C1 segment of cervical spinal cord (tissue), 14 donors: ENCODE data around the gene DLG1.
"Not testable (repeated sequence)": the region's sequence is repeated elsewhere in the genome, so short reads cannot be mapped to it uniquely, and the experiment has no call there.

Experiments used
- DNase-seq, 14 donors: peaks; one replicate each; lab custom pipeline; 2025; lab: John Stamatoyannopoulos, UW

DLG1 gene

DNA sequence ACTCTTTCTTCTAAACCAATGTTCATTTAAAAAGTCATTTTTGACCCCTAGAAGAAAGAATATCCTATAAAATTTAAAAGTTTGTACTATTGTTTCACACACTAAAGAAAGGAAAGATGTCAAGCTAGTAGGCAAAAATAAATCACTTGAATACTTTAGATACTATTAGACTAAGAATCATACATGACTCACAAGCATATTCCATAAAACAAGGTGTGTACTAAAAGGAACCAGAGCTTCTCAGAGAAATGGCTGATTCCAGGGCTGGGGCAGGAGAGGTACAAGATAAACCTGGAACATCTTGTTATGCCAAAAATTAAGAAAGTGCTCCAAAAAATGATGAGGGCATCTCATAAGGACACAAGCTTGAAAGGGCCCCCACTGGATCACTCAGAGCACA lies 8.7 kb downstream of the DLG1 start:
- no peak for DNase-seq

DNA sequence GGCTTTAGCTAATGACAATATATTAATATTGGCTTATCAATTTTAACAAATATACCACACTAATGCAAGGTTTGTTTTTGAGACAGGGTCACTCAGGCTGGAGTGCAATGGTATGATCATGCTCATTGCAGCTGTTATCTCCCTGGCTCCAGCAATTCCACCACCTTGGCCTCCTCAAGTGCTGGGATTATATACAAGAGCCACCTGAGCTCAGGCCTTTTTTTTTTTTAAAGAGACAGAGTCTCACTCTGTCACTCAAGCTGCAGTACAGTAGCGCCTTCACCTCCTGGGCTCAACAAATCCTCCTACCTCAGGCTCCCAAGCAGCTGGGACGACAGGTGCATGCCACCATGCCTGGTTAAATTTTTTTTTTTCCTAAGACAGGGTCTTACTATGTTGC lies 11.7 kb downstream of the DLG1 start:
- no peak for DNase-seq

DNA sequence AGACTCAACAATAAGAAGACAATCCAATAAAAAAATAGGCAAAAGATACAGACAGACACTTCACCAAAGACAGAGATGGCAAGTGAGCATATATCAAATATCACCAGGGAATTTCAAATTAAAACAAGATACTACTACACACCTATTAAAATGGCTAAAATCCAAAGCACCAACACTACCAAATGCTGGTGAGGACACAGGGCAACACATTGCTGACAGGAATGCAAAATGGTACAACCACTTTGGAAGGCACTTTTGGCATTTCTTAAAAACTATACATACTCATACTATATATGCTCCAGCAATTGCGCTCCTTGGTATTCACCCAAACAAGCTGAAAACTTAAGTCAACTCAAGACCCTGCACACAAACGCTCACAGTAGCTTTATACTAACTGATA lies 12.9 kb downstream of the DLG1 start:
- no peak for DNase-seq

DNA sequence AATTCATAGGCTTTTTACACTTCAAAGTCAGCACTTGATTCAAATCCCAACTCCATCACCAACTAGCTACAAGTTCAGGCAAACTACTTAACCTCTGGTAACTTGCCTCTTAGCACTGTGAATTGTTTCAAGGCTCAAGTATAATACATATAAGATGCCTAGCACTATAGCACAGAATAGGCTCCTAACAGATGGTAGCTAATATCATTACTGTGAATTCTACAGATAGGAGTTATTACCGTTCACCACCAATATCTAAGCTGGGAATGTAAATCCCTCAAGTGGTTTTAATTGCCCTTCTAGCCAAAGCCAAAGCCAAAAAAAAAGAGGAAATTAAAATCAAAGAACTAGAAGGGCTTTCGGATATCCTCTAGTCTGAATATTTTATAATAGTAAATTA lies 15.4 kb downstream of the DLG1 start:
- no peak for DNase-seq

DNA sequence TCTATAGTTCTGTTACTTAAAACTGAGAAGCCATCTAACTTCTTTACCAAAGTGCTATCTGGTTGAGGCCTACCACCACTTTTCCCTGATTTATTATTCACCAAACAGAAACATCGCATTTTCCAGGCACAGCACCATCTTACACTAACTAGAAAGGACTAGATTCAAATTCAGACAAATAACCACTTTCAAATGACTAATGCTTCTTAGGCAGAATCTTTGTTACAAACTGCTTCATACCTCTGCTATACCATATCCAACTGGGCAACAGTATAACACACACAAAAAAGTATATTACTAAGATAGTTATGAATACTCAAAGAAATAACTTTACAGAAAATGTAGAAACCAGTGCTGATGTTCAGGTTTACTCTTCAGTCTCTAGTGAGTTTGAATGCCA lies 16.6 kb downstream of the DLG1 start:
- DNase-seq: no peak

DNA sequence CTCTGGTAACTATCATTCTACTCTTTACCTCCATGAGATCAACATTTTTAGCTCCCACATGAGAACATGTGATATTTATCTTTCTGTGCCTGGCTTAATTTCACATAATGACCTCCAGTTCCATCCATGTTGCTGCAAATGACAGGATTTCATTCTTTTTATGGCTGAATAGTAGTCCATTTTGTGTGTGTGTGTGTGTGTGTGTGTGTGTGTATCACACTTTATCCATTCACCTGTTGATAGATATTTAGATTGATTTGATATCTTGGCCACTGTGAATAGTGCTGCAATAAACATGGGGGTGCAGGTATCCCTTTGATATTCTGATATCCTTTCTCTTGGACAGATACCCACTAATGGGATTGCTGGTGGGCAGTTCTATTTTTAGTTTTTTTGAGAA lies 18.3 kb downstream of the DLG1 start:
- no peak for DNase-seq

DNA sequence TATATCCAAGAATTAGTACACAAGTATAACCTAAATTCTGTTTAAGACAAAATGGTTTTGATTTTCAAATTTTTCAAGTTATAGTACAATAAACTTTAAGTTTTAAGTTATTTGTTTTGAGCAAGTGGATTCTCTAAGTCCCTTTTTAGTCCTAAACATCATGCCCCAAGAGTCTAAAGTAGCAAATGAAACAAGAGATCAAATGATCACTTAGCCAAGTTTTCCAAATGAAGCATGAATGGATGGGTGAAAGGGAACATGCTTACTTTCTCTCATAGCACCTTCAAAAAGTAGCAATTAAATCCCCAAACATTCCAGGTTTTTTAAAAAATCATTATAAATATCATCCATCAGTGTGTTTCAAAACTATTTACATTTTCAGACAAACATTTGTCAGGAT lies 19.5 kb downstream of the DLG1 start:
- no peak for DNase-seq

DNA sequence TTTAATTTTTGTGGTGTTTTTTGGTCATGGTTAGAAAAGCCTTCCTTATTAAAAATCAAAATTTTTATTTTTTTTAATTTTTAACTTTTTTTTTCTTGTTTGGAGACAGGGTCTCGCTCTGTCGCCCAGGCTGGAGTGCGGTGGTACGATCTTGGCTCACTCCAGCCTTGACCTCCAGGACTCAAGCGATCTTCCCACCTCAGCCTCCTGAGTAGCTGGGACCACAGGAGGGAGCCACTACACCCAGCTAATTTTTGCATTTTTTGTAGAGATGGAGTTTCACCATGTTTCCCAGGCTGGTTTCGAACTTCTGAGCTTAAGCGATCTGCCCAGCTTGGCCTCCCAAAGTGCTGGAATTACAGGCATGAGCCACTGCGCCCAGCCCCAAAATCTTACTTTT lies 21.6 kb downstream of the DLG1 start:
- DNase-seq: not testable (repeated sequence)

DNA sequence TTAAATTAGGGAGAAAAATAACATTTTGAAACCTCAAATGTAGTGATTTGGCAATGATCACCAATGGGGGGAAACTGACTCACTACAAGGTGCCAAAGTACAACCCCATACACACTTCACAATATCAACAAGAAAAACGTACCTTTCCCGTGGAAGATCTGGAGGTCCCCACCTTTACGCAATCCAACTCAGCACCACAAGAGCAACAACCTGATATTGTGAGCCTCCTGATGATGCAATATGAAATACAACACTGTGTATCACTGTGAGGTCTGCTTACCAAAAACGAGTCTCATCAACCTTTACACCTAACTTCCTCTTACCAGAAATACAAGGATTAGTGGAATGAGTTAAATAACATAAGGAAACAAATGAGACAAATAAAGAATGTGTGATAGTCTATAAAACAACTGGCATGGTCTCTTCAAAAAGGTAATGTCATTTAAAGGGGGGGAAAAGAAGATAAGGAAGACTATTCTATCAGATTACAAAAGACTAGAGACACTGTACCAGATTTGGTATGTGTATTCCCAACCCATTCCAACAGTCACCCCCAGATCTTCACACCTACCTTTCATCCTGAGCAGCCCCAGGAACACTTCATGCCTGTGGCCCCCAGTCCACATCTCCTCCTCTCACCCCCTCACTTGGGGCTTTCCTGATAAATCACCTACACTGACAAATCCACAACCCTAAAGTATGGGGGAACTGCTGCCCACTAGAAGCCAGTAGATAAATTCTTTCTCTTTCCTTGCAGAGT lies 27.7 kb downstream of the DLG1 start:
- no peak for DNase-seq

DNA sequence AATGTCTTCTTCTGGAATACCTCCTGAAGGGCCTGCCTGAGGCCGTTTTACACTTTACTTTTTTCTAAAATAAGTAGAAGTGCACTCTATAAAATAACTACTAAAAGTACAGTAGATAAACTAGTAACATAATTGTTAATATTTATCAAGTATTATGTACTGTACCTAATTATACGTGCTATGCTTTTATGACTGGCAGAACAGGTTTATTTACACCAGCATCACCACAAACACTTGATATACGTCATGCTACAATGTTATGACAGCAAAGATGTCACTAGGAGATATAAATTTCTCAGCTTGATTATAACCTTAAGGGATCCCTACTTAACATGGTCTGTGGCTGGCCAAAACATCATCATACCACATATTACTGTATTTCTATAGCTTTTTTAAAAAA lies 29.4 kb downstream of the DLG1 start:
- DNase-seq: no peak

DNA sequence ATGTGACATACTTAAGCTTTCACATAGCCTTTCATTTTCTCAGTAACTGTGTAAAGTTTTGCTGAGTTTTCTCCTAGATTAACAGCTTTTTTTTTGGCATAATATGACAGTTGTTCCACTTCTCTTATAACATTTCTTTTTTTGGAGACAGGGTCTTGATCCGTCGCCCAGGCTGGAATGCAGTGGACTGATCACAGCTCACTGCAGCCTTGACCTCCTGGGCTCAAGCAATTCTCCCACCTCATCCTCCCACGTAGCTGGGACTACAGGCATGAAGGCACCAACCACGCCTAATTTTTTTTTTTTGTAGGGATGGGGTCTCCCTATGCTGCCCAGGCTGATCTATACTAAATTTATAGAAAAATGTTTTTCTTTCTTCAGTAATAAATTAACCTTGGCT lies 30.1 kb downstream of the DLG1 start:
- DNase-seq: no peak

DNA sequence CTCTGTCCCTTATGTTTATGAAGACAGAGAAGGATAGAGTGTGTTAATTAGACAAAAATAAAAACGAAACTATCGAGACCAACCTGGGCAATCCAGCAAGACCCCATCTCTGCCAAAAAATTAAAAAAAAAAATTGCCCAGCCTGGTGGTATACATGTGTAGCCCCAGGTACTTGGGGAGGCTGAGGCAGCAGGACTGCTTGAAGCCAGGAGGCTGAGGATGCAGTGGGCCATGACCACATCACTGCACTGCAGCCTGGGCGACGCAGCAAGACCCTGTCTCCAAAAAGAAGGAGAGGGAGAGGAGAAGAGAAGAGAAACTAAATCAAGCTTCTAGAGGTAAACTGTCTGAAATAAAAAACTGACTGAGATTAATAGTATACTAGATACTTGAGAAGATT lies 32.1 kb downstream of the DLG1 start:
- DNase-seq: no peak

DNA sequence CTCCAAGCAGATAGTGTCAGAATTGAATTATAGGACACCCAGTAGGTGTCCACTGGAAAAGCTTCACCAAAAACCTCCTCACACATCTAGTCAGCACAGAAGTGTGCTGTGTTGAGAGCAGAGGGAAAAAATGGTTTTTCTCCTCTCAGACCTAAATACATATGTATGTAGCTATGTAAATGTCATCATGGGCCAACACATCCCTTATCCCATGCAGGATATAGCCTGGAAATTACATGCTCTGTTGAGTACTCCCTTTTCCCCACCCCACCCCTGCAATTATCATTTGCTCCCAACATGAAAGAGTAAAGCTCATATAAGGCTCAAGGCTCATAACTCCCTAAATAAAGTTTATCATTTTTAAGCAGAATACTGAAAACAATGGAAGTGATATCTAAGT lies 35.7 kb downstream of the DLG1 start:
- no peak for DNase-seq

DNA sequence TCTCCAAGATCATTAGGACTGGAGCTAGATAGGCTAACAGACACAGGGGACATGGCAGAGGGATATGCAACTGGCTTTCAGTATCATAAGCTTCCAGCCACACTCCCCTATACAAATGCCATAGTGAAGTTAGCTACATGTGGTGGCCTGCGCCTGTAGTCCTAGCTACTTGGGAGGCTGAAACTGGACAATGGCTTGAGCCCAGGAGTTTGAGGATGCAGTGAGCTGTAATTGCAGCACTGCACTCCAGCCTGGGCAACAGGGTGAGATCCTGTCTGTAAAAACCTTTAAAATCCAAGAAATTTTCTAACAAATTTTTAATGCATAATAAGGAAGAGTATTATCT lies 37.3 kb downstream of the DLG1 start:
- no peak for DNase-seq

DNA sequence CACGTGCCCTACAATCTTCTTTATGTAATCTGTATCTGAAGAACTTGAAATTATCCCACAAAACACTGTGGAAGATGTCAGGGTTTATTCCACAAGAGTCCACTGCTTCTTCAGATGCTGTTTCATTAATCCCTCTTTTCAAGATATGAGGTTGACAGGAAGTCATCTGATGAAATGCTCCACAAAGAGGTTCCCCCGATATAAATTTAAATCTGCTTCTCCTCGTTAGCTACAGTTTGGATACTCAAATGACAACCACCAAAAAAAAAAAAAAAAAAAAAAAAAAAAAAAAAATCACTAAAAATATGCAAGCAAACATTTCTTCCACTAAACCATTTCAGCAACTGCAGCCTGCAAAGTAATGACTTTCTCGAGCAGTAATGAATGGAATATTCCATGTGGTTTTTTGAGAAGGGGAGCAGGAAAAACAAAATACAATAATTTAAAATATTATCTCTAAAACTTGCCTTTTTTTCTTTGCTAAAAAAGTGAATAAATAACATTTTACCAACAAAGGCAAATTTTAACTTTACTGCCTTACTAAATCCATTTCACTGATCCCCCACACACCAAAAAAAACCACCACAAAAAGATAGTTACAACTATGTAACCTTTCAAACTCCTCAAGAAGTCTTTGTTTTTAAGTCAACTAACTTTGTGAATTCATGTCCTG lies 37.8 kb downstream of the DLG1 start:
- peak in 1 of 14 donors; percentile 62 for DNase-seq

DNA sequence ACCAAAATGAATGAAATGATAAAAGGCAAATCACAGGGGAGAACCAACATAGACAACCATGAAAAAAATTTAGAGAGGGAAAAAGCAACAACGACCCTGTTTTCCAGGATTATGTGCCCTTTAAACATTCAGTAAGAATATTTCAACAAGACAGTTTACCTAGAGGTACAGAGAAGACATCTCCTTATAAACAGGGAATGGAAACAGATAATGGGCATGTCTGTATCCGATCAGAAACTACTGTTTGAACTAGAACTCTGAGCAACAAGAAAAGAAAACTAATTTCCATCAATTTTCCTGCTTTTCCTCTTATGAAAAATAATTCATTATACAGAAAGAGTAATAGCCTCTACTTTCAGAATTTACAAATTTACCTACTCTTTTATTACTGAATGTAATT lies 39.3 kb downstream of the DLG1 start:
- DNase-seq: peak in 1 of 14 donors; percentile 48

DNA sequence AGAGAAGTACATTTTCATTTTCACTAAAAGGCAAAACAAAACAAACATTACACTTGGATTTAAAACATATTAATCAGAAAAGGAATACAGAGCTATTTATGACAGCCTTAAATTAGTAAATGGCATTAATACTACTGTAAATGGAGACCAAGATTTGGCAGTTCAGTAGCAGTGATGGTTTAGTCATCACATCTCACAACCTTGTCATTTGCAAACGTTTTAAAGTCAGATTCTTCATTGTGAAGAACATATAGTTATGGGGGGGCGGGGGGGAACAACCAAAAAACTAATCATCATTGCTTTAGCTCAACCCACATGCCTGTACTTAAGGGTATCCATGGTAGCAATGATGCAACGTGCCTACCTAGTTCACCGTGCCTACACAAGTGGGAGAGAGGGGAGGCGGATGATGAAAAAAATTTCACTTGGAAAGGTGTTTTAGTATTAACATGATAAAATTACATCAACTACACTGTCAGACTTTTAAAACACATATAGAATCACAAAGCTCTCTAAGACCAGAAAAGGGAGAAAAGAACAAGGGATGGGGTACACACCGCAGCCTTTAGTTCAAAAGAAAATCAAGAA lies 40.1 kb downstream of the DLG1 start:
- DNase-seq: peak in 1 of 14 donors; percentile 49

DNA sequence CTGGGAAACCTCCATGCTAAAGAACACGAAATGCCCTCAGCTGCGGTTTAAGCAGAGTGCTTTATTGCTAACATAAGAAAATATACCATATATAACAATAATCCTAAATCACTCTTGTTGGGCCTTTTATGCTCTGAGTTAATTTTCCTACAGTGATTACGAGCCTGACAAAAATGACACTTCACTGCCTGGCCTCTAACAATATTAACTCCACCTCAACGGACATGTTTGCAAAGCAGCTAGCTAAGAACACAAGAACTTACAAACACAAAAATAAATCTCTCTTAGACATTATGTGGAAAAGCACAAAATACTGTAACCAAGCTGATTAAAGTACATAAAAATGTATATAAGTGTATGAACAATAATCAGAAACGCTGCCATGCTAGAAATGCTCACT lies 40.7 kb downstream of the DLG1 start:
- DNase-seq: peak in 1 of 14 donors; percentile 44

DNA sequence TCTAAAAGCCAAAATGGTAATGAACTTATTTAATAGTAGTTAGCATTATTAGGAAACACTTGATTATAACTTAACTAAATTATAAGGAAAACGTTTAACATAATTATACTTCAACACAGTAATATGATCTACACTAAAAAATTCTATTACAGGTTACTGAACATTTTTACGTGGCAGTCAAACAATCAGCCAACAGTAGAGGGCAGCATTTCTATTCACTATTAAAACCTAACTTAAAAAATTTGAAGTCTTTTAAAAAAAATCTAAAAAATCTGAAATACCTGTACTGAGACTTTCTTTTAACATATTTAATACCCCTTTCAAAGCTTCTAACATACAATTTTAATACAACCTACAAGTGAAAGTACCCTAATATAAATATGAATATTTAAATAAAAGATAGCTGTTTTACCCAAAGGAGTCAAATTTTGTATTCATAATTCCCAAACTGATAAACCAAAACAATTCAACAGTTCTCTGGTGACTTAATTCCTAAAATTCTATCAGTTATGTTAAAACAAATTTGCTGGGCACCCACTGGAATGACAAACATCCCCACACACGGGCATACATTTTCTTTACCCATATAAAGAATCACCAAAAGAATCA lies 41.5 kb downstream of the DLG1 start:
- DNase-seq: peak in 1 of 14 donors; percentile 57

DNA sequence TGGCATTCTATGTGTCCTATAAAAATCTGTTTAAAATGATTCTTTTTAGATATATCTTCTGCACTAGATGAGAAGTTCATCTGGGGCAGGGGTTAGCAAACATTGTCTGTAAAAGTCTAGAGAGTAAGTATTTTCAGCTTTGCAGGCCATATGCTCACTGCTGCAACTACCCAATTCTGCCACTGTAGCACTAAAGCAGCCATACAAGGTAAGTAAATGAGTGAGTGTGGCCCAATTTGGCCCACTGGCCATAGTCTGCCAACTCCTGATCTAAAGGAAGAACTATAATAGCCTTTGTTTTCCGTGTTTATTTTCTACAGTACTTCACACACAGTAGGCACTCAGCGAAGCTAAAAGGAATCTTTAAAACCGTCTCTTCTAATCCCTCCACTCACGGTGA lies 42.3 kb downstream of the DLG1 start:
- DNase-seq: no peak

DNA sequence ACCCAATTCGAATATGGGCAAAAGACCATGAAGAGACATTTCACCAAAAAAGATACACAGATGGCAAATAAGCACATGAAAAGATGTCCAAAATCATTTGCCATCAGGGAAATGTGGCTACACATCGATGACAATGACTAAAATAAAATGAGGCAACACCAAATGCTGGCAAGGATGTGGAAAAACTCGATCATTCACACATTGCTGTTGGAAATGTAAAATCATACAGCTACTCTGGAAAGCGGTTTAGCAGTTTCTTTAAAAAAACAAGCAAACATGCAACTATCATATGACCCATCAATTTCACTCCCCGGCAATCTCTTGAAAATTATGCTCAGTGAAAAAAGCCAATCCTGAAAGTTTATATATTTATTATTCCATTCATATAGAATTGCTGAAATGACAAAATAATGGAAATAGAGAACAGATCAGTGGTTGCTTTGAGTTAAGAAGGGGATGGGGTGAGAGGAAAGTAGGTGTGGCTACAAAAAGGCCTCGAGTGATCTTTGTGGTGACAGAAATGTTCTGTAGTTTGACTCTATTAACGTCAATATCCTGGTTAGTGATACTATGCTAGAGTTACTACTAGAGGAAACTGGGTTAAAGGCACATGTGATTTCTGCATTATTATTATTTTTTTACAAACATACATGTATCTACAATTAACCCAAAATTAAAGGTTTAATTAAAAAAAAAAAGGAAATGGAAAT lies 45.0 kb downstream of the DLG1 start:
- no peak for DNase-seq

DNA sequence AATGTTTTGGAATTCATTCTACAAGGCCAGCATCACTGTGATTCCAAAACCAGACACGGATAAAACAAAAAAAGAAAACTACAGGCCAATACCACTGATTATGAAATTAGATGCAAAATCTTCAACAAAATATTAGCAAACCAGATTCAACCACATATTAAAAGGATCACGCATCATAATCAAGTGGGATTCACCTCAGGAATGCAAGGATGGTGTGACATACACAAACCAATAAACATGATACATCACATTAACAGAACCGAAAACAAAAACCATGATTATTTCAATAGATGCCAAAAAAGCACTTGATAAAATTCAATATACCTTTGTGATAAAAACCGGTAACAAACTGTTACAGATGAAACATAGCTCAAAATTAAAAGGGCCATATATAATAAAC lies 48.9 kb downstream of the DLG1 start:
- no peak for DNase-seq
